ENCODE data around the gene FIP1L1.

- TF ChIP-seq CTCF (IDR thresholded peaks at IDR 0.05) (no peak), POLR2A (IDR thresholded peaks at IDR 0.05) (no peak)
Observed at GRCh38 chr4:53479736-53480525, 102.5 kb downstream of the FIP1L1 start.

All from ovary (tissue), 3 donors.